OCI-LY7 (cell line): ENCODE data around the gene OR56A1. TPM values are rescaled to one million over a fixed set of nuclear protein-coding genes. Genes with fewer than 3 reads are reported as not detected.

ENCODE experiments used
- BruUV-seq: library from RNA; stranded (reverse); fragments of 400-500 nt; replicated peaks from 2 replicates; lab custom pipeline; 2021; lab: Mats Ljungman, UMichigan
- CTCF ChIA-PET: fragments of 300-600 bp; sonication (Branson Sonifier 250); formaldehyde crosslinking; loops from one replicate; lab custom pipeline; 2022; ENCODE audit warnings: antibody characterized with exemption; ENCODE audit not compliant: unreplicated experiment; lab: Charles Lee
- POLR2A ChIA-PET: fragments of 300-600 bp; sonication (Branson Sonifier 250); formaldehyde crosslinking; loops from one replicate; lab custom pipeline; 2022; ENCODE audit warnings: antibody characterized with exemption; lab: Charles Lee
- DNase-seq: peaks from one replicate; pipeline ENCODE4 v3.0.0-alpha.2; 2015; ENCODE audit warnings: low spot score
- H2AFZ ChIP-seq: fragments of 200-600 bp; sonication (generic), shearing (Covaris generic); 2 replicates; pipeline ENCODE4 v1.6.1; 2014; ENCODE audit warnings: mild to moderate bottlenecking, antibody characterized with exemption, low read length, moderate library complexity
- H3K27ac ChIP-seq: fragments of 200-600 bp; sonication (generic); 2 replicates; pipeline ENCODE4 v1.5.1; 2014; ENCODE audit warnings: mixed run types, low read depth, mild to moderate bottlenecking, moderate library complexity, low read length, inconsistent platforms; ENCODE audit not compliant: poor library complexity, severe bottlenecking
- H3K36me3 ChIP-seq: fragments of 200-600 bp; sonication (generic); 2 replicates; pipeline ENCODE4 v1.6.1; 2014; ENCODE audit warnings: mild to moderate bottlenecking, antibody characterized with exemption, low read length, moderate library complexity, mixed read lengths; ENCODE audit not compliant: insufficient read depth
- H3K4me1 ChIP-seq: fragments of 200-600 bp; sonication (generic); 2 replicates; pipeline ENCODE4 v1.5.1; 2014; ENCODE audit warnings: mild to moderate bottlenecking, low read length; ENCODE audit not compliant: insufficient read depth, poor library complexity, severe bottlenecking
- H3K4me2 ChIP-seq: fragments of 200-600 bp; sonication (generic); 2 replicates; pipeline ENCODE4 v1.6.1; 2014; ENCODE audit warnings: mild to moderate bottlenecking, low read length
- H3K4me3 ChIP-seq: fragments of 200-600 bp; sonication (generic); 2 replicates; pipeline ENCODE4 v1.5.1; 2014; ENCODE audit warnings: mild to moderate bottlenecking, low read depth, low read length; ENCODE audit not compliant: poor library complexity, severe bottlenecking
- H3K79me2 ChIP-seq: fragments of 200-600 bp; sonication (generic); 2 replicates; pipeline ENCODE4 v1.6.1; 2016; ENCODE audit warnings: low read depth, mild to moderate bottlenecking, low read length, moderate library complexity, mixed read lengths; ENCODE audit not compliant: insufficient read depth
- H3K9me2 ChIP-seq: fragments of 200-600 bp; sonication (generic); 2 replicates; pipeline ENCODE4 v1.6.1; 2016; ENCODE audit warnings: mild to moderate bottlenecking, low read length, mixed read lengths; ENCODE audit not compliant: insufficient read depth
- H3K9me3 ChIP-seq: fragments of 200-600 bp; sonication (generic); 2 replicates; pipeline ENCODE4 v1.6.1; 2014; ENCODE audit warnings: mild to moderate bottlenecking, mixed run types, low read length, mixed read lengths
- H4K20me1 ChIP-seq: fragments of 200-600 bp; sonication (generic); 2 replicates; pipeline ENCODE4 v1.6.1; 2014; ENCODE audit warnings: mild to moderate bottlenecking, antibody characterized with exemption, low read length, moderate library complexity, mixed read lengths; ENCODE audit not compliant: insufficient read depth
- EZH2phosphoT487 ChIP-seq: fragments of 200-600 bp; sonication (generic); IDR thresholded peaks from 2 replicates; pipeline ENCODE4 v1.6.1; 2018; ENCODE audit warnings: low read depth, borderline replicate concordance, mild to moderate bottlenecking, mixed run types, antibody characterized with exemption, low read length, moderate library complexity, mixed read lengths
- intact Hi-C: fragments of 100-400 bp; cut with micrococcal nuclease; formaldehyde crosslinking; loops from one replicate; pipeline ENCODE4 v1.10.0; 2022; ENCODE audit not compliant: unreplicated experiment
- total RNA-seq, 2 experiments: library from RNA; depleted of rRNA in 1 of 2; stranded (reverse); fragments of >200 nt in 1 of 2; shearing (Covaris generic) in 1 of 2; gene quantifications; 2 replicates each; pipeline ENCODE4 v1.2.3, GENCODE V29; 2014 to 2022
- TF ChIP-seq, protein P1 (sequence below): fragments of 200-600 bp; sonication (generic); conservative IDR thresholded peaks from 2 replicates; pipeline ENCODE4 v1.5.1; 2014; ENCODE audit warnings: mild to moderate bottlenecking, antibody characterized with exemption, low read length, moderate library complexity, mixed read lengths

The OR56A1 gene
- total RNA-seq, 2 experiments from 2014 or later = not detected

DNA sequence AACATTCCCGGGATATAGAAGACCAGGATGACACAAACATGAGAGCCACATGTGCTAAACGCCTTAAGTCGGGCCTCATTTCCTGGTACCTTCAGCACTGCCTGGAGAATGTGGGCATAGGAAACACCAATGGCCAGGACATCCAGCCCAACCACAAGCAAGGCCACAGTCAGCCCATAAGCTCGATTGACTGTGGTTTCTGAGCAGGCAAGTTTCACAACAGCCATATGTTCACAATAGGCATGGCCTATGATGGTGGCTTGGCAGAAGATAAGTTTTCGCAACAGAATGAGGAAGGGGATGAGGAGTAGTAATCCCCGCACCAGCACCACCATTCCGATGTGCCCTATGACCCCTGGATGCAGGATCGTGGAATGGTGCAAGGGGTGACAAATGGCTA lies 26.9 kb upstream of the OR56A1 start:
- intact Hi-C loops = no loop called here
- POLR2A ChIA-PET = interaction anchor here (0.8 kb wide), 1 partner anchor 11 kb away, joined by 3 read pairs; no protein-coding TSS in a partner anchor

DNA sequence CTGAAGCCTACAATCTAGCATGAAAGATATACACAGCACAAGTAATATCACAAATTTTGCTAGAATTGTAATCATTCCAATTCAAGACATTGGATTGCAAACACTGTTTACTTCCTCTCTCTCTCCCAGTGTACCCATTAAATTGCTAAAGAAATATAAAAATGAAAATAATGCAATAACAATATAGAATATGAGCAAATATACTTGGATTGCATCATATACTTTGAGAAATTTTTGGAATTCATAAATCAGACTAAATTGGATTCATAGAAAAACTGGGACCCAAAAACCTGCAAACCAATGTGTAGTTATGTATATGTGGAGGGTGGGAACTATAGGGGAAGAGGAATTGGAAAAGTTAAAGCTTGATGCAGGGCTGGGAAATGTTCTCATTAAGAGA lies 25.0 kb upstream of the OR56A1 start:
- Histone ChIP-seq H3K4me2 (no peak overlapping the region), H3K9me2 (no peaks in the 10 kb centered on the region), H3K36me3 (no peaks in the 10 kb centered on the region), H3K4me3 (no peak overlapping the region), H4K20me1 (no peaks in the 10 kb centered on the region), H3K4me1 (no peaks in the 10 kb centered on the region), H3K27ac (no peak overlapping the region), H3K9me3 (no peaks in the 10 kb centered on the region), H2AFZ (no peak overlapping the region), H3K79me2 (no peaks in the 10 kb centered on the region)
- CTCF ChIA-PET = no interaction called here
- no TSS peak for BruUV-seq
- TF ChIP-seq EZH2phosphoT487 = no peak
- TF ChIP-seq, protein P1, sequence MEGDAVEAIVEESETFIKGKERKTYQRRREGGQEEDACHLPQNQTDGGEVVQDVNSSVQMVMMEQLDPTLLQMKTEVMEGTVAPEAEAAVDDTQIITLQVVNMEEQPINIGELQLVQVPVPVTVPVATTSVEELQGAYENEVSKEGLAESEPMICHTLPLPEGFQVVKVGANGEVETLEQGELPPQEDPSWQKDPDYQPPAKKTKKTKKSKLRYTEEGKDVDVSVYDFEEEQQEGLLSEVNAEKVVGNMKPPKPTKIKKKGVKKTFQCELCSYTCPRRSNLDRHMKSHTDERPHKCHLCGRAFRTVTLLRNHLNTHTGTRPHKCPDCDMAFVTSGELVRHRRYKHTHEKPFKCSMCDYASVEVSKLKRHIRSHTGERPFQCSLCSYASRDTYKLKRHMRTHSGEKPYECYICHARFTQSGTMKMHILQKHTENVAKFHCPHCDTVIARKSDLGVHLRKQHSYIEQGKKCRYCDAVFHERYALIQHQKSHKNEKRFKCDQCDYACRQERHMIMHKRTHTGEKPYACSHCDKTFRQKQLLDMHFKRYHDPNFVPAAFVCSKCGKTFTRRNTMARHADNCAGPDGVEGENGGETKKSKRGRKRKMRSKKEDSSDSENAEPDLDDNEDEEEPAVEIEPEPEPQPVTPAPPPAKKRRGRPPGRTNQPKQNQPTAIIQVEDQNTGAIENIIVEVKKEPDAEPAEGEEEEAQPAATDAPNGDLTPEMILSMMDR = no peak
- POLR2A ChIA-PET = interaction anchor here (0.6 kb wide), 1 partner anchor 88 kb away, joined by 3 read pairs; no protein-coding TSS in a partner anchor
- intact Hi-C loops = no loop called here
- no peak for DNase-seq

More for the DNA sequence above, 26.9 kb upstream of the OR56A1 start:
- Histone ChIP-seq H3K4me1 (no peaks in the 10 kb centered on the region), H3K36me3 (no peaks in the 10 kb centered on the region), H3K27ac (no peak overlapping the region), H3K79me2 (no peaks in the 10 kb centered on the region), H2AFZ (no peak overlapping the region), H4K20me1 (no peaks in the 10 kb centered on the region), H3K4me3 (no peak overlapping the region), H3K4me2 (no peak overlapping the region), H3K9me2 (no peaks in the 10 kb centered on the region), H3K9me3 (no peaks in the 10 kb centered on the region)
- DNase-seq = no peak
- no TSS peak for BruUV-seq
- CTCF ChIA-PET = no interaction called here
- TF ChIP-seq, protein P1 = no peak
- TF ChIP-seq EZH2phosphoT487 = no peak

DNA sequence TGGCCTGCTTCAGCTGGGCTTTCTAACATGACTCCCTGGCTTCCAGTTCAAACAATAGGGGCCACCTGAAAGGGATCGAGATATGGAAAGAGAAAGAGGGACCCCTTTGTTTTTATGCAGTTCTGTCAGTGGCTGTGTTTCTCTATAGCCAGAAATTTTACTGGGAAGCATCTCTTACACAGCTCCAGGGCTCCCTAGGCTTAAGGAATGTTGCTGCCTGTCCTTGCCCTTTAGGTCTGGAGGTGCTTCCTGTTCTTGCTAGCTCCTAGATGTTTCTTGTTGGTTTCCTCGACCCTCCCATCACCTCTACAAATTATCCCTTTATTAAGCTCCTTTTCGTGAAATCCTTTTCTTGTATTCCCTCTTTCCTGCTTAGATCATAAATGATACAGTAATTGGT lies 21.8 kb upstream of the OR56A1 start:
- Histone ChIP-seq H3K36me3 (no peaks in the 10 kb centered on the region), H4K20me1 (no peaks in the 10 kb centered on the region), H3K27ac (no peak overlapping the region), H2AFZ (no peak overlapping the region), H3K79me2 (no peaks in the 10 kb centered on the region), H3K4me2 (no peak overlapping the region), H3K9me2 (no peaks in the 10 kb centered on the region), H3K4me1 (no peaks in the 10 kb centered on the region), H3K4me3 (no peak overlapping the region), H3K9me3 (no peaks in the 10 kb centered on the region)
- DNase-seq = no peak
- TF ChIP-seq, protein P1 = no peak
- TF ChIP-seq EZH2phosphoT487 = no peak
- POLR2A ChIA-PET = interaction anchor here (0.7 kb wide), 1 partner anchor 503 kb away, joined by 3 read pairs; no protein-coding TSS in a partner anchor
- CTCF ChIA-PET = no interaction called here
- no TSS peak for BruUV-seq
- intact Hi-C loops = no loop called here
